Neural cell (in vitro differentiated cells): ENCODE data around the gene RNF4. TPM values are rescaled to one million over a fixed set of nuclear protein-coding genes. Genes with fewer than 3 reads are reported as not detected.

ENCODE experiments used
- H2AFZ ChIP-seq: fragments of 200-600, 300-800 bp; sonication (generic), shearing (Covaris generic); 2 replicates; pipeline ENCODE4 v1.6.0; 2014; ENCODE audit warnings: low read depth, mild to moderate bottlenecking, antibody characterized with exemption, low read length, moderate library complexity
- H3F3A ChIP-seq: fragments of 200-600 bp; shearing (Covaris generic); 2 replicates; pipeline ENCODE4 v1.6.1; 2016; ENCODE audit warnings: mild to moderate bottlenecking, moderate library complexity, mixed read lengths, antibody characterized with exemption, low read length; ENCODE audit not compliant: insufficient read depth, poor library complexity, severe bottlenecking
- H3K27ac ChIP-seq: fragments of 200-600, 300-800 bp; sonication (generic), shearing (Covaris generic); 2 replicates; pipeline ENCODE4 v1.5.1; 2014; ENCODE audit warnings: mild to moderate bottlenecking, low read length, moderate library complexity
- H3K27me3 ChIP-seq: fragments of 300-800, 200-600 bp; sonication (generic), shearing (Covaris generic); 2 replicates; pipeline ENCODE4 v1.6.0; 2014; ENCODE audit warnings: mild to moderate bottlenecking, low read depth, low read length, moderate library complexity; ENCODE audit not compliant: insufficient read depth
- H3K36me3 ChIP-seq: fragments of 300-800, 200-600 bp; sonication (generic), shearing (Covaris generic); 2 replicates; pipeline ENCODE4 v1.5.1; 2014; ENCODE audit warnings: mild to moderate bottlenecking, antibody characterized with exemption, low read length, moderate library complexity; ENCODE audit not compliant: insufficient read depth
- H3K4me2 ChIP-seq: fragments of 300-800, 200-600 bp; sonication (generic), shearing (Covaris generic); 2 replicates; pipeline ENCODE4 v1.6.0; 2014; ENCODE audit warnings: mild to moderate bottlenecking, low read length
- H3K4me3 ChIP-seq: fragments of 300-800, 200-600 bp; sonication (generic), shearing (Covaris generic); 2 replicates; pipeline ENCODE4 v1.5.1; 2014; ENCODE audit warnings: mild to moderate bottlenecking, low read length, moderate library complexity
- H3K79me2 ChIP-seq: fragments of 200-600 bp; shearing (Covaris generic); replicated peaks from 2 replicates; pipeline ENCODE4 v1.6.0; 2014; ENCODE audit warnings: mild to moderate bottlenecking, low read length, moderate library complexity; ENCODE audit not compliant: insufficient read depth
- H3K9ac ChIP-seq: fragments of 300-800, 200-600 bp; sonication (generic), shearing (Covaris generic); 2 replicates; pipeline ENCODE4 v1.6.1; 2016; ENCODE audit warnings: mild to moderate bottlenecking, low read length, mixed read lengths
- H3K9me2 ChIP-seq: fragments of 200-600 bp; shearing (Covaris generic); 2 replicates; pipeline ENCODE4 v1.6.1; 2016; ENCODE audit warnings: mild to moderate bottlenecking, low read length, mixed read lengths; ENCODE audit not compliant: insufficient read depth
- H3K9me3 ChIP-seq: fragments of 200-600, 300-800 bp; sonication (generic), shearing (Covaris generic); 2 replicates; pipeline ENCODE4 v1.6.1; 2016; ENCODE audit warnings: mild to moderate bottlenecking, mixed run types, low read length, moderate library complexity, mixed read lengths
- H4K20me1 ChIP-seq: fragments of 200-600 bp; shearing (Covaris generic); 2 replicates; pipeline ENCODE4 v1.6.1; 2016; ENCODE audit warnings: mild to moderate bottlenecking, mixed run types; ENCODE audit not compliant: insufficient read depth
- CTCF ChIP-seq: fragments of 450-650 bp; IDR thresholded peaks from 2 replicates; pipeline ENCODE4 v1.5.1; 2014; ENCODE audit warnings: antibody characterized with exemption, mild to moderate bottlenecking, moderate library complexity; ENCODE audit not compliant: poor library complexity, severe bottlenecking
- EP300 ChIP-seq: fragments of 450-650 bp; conservative IDR thresholded peaks from 2 replicates; pipeline ENCODE4 v1.6.1; 2014; ENCODE audit warnings: antibody characterized with exemption, mild to moderate bottlenecking, moderate library complexity; ENCODE audit not compliant: poor library complexity, severe bottlenecking
- EZH2 ChIP-seq: fragments of 200-600, 300-800 bp; shearing (Covaris generic), sonication (generic); IDR thresholded peaks from 2 replicates; pipeline ENCODE4 v1.6.1; 2014; ENCODE audit warnings: antibody characterized with exemption, low read length, borderline replicate concordance, mild to moderate bottlenecking; ENCODE audit not compliant: insufficient read depth, poor library complexity, severe bottlenecking
- MXI1 ChIP-seq: fragments of 450-650 bp; conservative IDR thresholded peaks from 2 replicates; pipeline ENCODE4 v1.6.1; 2014; ENCODE audit warnings: antibody characterized with exemption, mild to moderate bottlenecking; ENCODE audit not compliant: poor library complexity, severe bottlenecking
- POLR2AphosphoS5 ChIP-seq: IDR thresholded peaks from 2 replicates; pipeline ENCODE4 v1.6.1; 2012
- RAD21 ChIP-seq: fragments of 450-650 bp; conservative IDR thresholded peaks from 2 replicates; pipeline ENCODE4 v1.6.1; 2014; ENCODE audit warnings: antibody characterized with exemption, mild to moderate bottlenecking, moderate library complexity
- REST ChIP-seq: IDR thresholded peaks from 2 replicates; pipeline ENCODE4 v1.6.1; 2012; ENCODE audit warnings: borderline replicate concordance
- SMC3 ChIP-seq: fragments of 450-650 bp; conservative IDR thresholded peaks from 2 replicates; pipeline ENCODE4 v1.6.1; 2014; ENCODE audit warnings: antibody characterized with exemption, mild to moderate bottlenecking, moderate library complexity; ENCODE audit not compliant: poor library complexity
- TAF1 ChIP-seq: IDR thresholded peaks from 2 replicates; pipeline ENCODE4 v1.6.1; 2012; ENCODE audit warnings: low read depth
- polyA plus RNA-seq: library from polyadenylated mRNA; depleted of rRNA; stranded (reverse); fragments of >200 nt; gene quantifications from 2 replicates; pipeline ENCODE4 v1.2.3, GENCODE V29; 2014

The RNF4 gene
- polyA plus RNA-seq, 1 donor from 2014 or later, result 48.2 TPM

- H4K20me1 ChIP-seq, result no peaks in the 10 kb centered on the region
- no peak overlapping the region for H2AFZ ChIP-seq
- peaks cover 12% of the 10 kb centered on the region for H3K27me3 ChIP-seq
- no peak overlapping the region for H3K27ac ChIP-seq
- TF ChIP-seq SMC3 (no peak), EP300 (no peak), EZH2 (no peak), TAF1 (no peak), RAD21 (no peak), REST (no peak), POLR2AphosphoS5 (no peak), CTCF (no peak), MXI1 (no peak)
- no peak overlapping the region for H3K4me3 ChIP-seq
- no peaks in the 10 kb centered on the region for H3K36me3 ChIP-seq
- H3K4me2 ChIP-seq, result no peak overlapping the region
- no peak overlapping the region for H3K9ac ChIP-seq
- no peaks in the 10 kb centered on the region for H3K9me2 ChIP-seq
- H3K9me3 ChIP-seq, result no peaks in the 10 kb centered on the region
- H3F3A ChIP-seq, result no peaks in the 10 kb centered on the region
- no peaks in the 10 kb centered on the region for H3K79me2 ChIP-seq
Observed at GRCh38 chr4:2425386-2426068, 43.4 kb upstream of the RNF4 start.

DNA sequence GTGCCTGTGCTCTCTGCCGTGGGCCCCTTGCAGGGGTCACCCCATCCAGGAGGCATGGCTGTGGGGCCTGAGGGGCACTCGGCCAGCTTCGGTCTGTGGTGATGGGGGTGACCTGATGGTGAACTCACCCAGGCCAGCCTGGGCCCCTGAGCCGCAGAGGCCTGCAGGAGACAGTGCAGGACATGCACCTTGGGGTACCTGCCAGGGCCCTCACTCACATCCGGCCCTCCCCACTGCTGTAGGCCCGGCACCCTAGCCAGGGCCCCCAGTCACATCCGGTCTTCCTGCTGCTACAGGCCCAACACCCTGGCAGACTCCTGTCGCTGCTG is 42.9 kb upstream of the RNF4 start:
- H3K79me2 ChIP-seq, result no peaks in the 10 kb centered on the region
- H3K9me2 ChIP-seq, result no peaks in the 10 kb centered on the region
- TF ChIP-seq SMC3 (no peak), CTCF (no peak), MXI1 (no peak), RAD21 (no peak), REST (no peak)
- no peaks in the 10 kb centered on the region for H3K36me3 ChIP-seq
- no peaks in the 10 kb centered on the region for H3F3A ChIP-seq
- H4K20me1 ChIP-seq, result no peaks in the 10 kb centered on the region
- H3K4me3 ChIP-seq, result no peak overlapping the region
- H3K27me3 ChIP-seq, result peaks cover 7% of the 10 kb centered on the region
- no peaks in the 10 kb centered on the region for H3K9me3 ChIP-seq
- no peak overlapping the region for H3K4me2 ChIP-seq
- H2AFZ ChIP-seq, result no peak overlapping the region
- no peak overlapping the region for H3K27ac ChIP-seq
- H3K9ac ChIP-seq, result no peak overlapping the region
